Spleen (tissue), 7 donors: ENCODE measurements around the gene GPR142.

ENCODE experiments used
- POLR2AphosphoS5 ChIP-seq, 3 donors: sonication (generic); formaldehyde crosslinking; IDR thresholded peaks; one replicate each; pipeline ENCODE4 v1.5.1; 2017; ENCODE audit warnings: antibody characterized with exemption in 3 of 3
- TF ChIP-seq, protein P1 (sequence below), 11 experiments: fragments of 200-600 bp in 7 of 11; fragments of 450-650 bp in 4 of 11; sonication (generic) in 4 of 11; IDR thresholded peaks in 8 of 11; conservative IDR thresholded peaks in 3 of 11; 1 replicate in 7 of 11; 2 replicates in 4 of 11; pipeline versions ENCODE4 v1.4.0 to v1.8.0; 2016 to 2021; ENCODE audit warnings: antibody characterized with exemption in 11 of 11, inconsistent platforms in 4 of 11, mild to moderate bottlenecking in 1 of 11
- donor health status: DM: no; HTN: no; CAD: no; lungs with moderate emphysema.
- donor health status: DM: no; HTN: no; CAD: no.
- donor health status: DM: no; HTN: no; CAD: no.

DNA sequence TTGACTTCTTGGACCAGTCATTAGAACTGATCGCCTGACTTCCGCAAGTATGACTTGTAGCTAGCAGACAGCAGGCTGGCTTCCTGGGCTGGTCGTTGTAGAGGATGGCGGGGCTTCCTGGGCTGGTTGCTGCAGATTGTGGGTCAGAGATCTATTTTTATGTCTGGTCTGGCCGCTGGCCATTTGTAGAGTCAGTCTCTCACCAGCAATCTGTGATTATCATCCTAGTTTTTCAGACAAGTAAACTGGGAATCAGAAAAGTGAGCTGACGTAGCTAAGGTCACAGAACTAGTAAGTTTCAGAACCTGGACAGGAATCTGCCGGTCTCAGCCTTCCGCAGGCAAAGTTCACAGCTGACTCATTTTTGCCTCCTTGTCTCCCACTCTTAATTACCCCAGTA, 19.1 kb downstream of the GPR142 start:
- TF ChIP-seq, protein P1, sequence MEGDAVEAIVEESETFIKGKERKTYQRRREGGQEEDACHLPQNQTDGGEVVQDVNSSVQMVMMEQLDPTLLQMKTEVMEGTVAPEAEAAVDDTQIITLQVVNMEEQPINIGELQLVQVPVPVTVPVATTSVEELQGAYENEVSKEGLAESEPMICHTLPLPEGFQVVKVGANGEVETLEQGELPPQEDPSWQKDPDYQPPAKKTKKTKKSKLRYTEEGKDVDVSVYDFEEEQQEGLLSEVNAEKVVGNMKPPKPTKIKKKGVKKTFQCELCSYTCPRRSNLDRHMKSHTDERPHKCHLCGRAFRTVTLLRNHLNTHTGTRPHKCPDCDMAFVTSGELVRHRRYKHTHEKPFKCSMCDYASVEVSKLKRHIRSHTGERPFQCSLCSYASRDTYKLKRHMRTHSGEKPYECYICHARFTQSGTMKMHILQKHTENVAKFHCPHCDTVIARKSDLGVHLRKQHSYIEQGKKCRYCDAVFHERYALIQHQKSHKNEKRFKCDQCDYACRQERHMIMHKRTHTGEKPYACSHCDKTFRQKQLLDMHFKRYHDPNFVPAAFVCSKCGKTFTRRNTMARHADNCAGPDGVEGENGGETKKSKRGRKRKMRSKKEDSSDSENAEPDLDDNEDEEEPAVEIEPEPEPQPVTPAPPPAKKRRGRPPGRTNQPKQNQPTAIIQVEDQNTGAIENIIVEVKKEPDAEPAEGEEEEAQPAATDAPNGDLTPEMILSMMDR (IDR thresholded peaks at IDR 0.05 in 8 of 11, conservative IDR thresholded peaks at IDR 0.05 in 3 of 11): no peak
- no peak for TF ChIP-seq POLR2AphosphoS5 (IDR thresholded peaks at IDR 0.05)
